GM19467 (cell line): ENCODE data around the gene ANKRD18B.
"Not testable (repeated sequence)": the region's sequence is repeated elsewhere in the genome, so short reads cannot be mapped to it uniquely, and the experiment has no call there.

Experiments
- ATAC-seq: cut with Tn5 transposase; IDR thresholded peaks from one replicate; pipeline ENCODE4 v1.9.1; 2021; ENCODE audit warnings: mild to moderate bottlenecking, moderate library complexity; ENCODE audit not compliant: unreplicated experiment

Gene ANKRD18B

GRCh38 chr9:33604936-33605335, 80.9 kb downstream of the ANKRD18B start:
- not testable (repeated sequence) for ATAC-seq

GRCh38 chr9:33611358-33611757, 87.3 kb downstream of the ANKRD18B start:
- ATAC-seq = no peak

- not testable (repeated sequence) for ATAC-seq
These were observed 88.4 kb downstream of the ANKRD18B start for GRCh38 chr9:33612410-33612809.

- ATAC-seq = no peak
These were observed 90.1 kb downstream of the ANKRD18B start for GRCh38 chr9:33614001-33614687.

GRCh38 chr9:33618370-33618769, 94.3 kb downstream of the ANKRD18B start:
- ATAC-seq = not testable (repeated sequence)

GRCh38 chr9:33619666-33620404, 95.8 kb downstream of the ANKRD18B start:
- ATAC-seq = no peak

- ATAC-seq = no peak
These were observed 96.8 kb downstream of the ANKRD18B start for GRCh38 chr9:33620738-33621439.
